PC-9 (cell line): ENCODE measurements around the gene TMOD1. TPM values are rescaled to one million over a fixed set of nuclear protein-coding genes. Genes with fewer than 3 reads are reported as not detected.

Source experiments
- BruUV-seq: library from RNA; stranded (reverse); fragments of 400-500 nt; replicated peaks from 2 replicates; lab custom pipeline; 2021; lab: Mats Ljungman, UMichigan
- CTCF ChIA-PET: fragments of 300-600 bp; sonication (Branson Sonifier 250); formaldehyde crosslinking; loops from one replicate; lab custom pipeline; 2022; ENCODE audit warnings: antibody characterized with exemption; lab: Charles Lee
- POLR2A ChIA-PET: fragments of 300-600 bp; sonication (Branson Sonifier 250); formaldehyde crosslinking; loops from one replicate; lab custom pipeline; 2022; ENCODE audit warnings: antibody characterized with exemption; ENCODE audit not compliant: unreplicated experiment; lab: Charles Lee
- DNase-seq, 2 experiments: peaks; one replicate each; pipeline versions ENCODE4 v3.0.0 to v3.0.0-alpha.2; 2015 to 2022; ENCODE audit warnings: mixed read lengths in 1 of 2
- H2AFZ ChIP-seq: fragments of 200-600 bp; sonication (generic); 2 replicates; pipeline ENCODE4 v1.8.1; 2017; ENCODE audit warnings: antibody characterized with exemption
- H3F3A ChIP-seq: fragments of 200-600 bp; sonication (generic); 2 replicates; pipeline ENCODE4 v1.8.1; 2017; ENCODE audit warnings: antibody characterized with exemption, mild to moderate bottlenecking, low read depth; ENCODE audit not compliant: insufficient read depth
- H3K27ac ChIP-seq: fragments of 200-600 bp; sonication (generic); 2 replicates; pipeline ENCODE4 v1.6.1; 2016; ENCODE audit warnings: mixed run types
- H3K27me3 ChIP-seq: fragments of 200-600 bp; sonication (generic); 2 replicates; pipeline ENCODE4 v1.6.1; 2016; ENCODE audit warnings: low read depth, mixed run types; ENCODE audit not compliant: insufficient read depth
- H3K36me3 ChIP-seq: fragments of 200-600 bp; sonication (generic); 2 replicates; pipeline ENCODE4 v1.6.1; 2016; ENCODE audit warnings: low read depth, mixed run types
- H3K4me1 ChIP-seq: fragments of 200-600 bp; sonication (generic); replicated peaks from 2 replicates; pipeline ENCODE4 v1.6.1; 2016; ENCODE audit warnings: mixed run types; ENCODE audit not compliant: insufficient read depth
- H3K4me2 ChIP-seq: fragments of 200-600 bp; sonication (generic); 2 replicates; pipeline ENCODE4 v1.6.1; 2017; ENCODE audit warnings: mixed run types
- H3K4me3 ChIP-seq: fragments of 200-600 bp; sonication (generic); 2 replicates; pipeline ENCODE4 v1.6.1; 2016; ENCODE audit warnings: mixed run types
- H3K79me2 ChIP-seq: fragments of 200-600 bp; sonication (generic); 2 replicates; pipeline ENCODE4 v1.6.1; 2017; ENCODE audit warnings: low read depth, mixed run types
- H3K9me2 ChIP-seq: fragments of 200-600 bp; sonication (generic); 2 replicates; pipeline ENCODE4 v1.8.1; 2017; ENCODE audit warnings: mild to moderate bottlenecking; ENCODE audit not compliant: insufficient read depth
- H3K9me3 ChIP-seq: fragments of 200-600 bp; sonication (generic); 2 replicates; pipeline ENCODE4 v1.8.1; 2016; ENCODE audit warnings: low read depth; ENCODE audit not compliant: insufficient read depth
- H4K20me1 ChIP-seq: fragments of 200-600 bp; sonication (generic); 2 replicates; pipeline ENCODE4 v1.8.1; 2017; ENCODE audit not compliant: insufficient read depth
- EZH2 ChIP-seq: fragments of 200-600 bp; sonication (generic); IDR thresholded peaks from 2 replicates; pipeline ENCODE4 v1.8.0; 2017; ENCODE audit warnings: antibody characterized with exemption, low read depth
- intact Hi-C: fragments of 100-400 bp; cut with micrococcal nuclease; formaldehyde crosslinking; loops from one replicate; pipeline ENCODE4 v1.10.0; 2022; ENCODE audit not compliant: unreplicated experiment
- total RNA-seq: library from RNA; stranded (reverse); gene quantifications from 2 replicates; pipeline ENCODE4 v1.2.3, GENCODE V29; 2021
- TF ChIP-seq, protein P1 (sequence below): fragments of 200-600 bp; sonication (generic); conservative IDR thresholded peaks from 2 replicates; pipeline ENCODE4 v1.6.1; 2017; ENCODE audit warnings: mixed run types, antibody characterized with exemption, mild to moderate bottlenecking, moderate library complexity

The TMOD1 gene
- total RNA-seq, 1 experiment from 2014 or later: 6.8 TPM

DNA sequence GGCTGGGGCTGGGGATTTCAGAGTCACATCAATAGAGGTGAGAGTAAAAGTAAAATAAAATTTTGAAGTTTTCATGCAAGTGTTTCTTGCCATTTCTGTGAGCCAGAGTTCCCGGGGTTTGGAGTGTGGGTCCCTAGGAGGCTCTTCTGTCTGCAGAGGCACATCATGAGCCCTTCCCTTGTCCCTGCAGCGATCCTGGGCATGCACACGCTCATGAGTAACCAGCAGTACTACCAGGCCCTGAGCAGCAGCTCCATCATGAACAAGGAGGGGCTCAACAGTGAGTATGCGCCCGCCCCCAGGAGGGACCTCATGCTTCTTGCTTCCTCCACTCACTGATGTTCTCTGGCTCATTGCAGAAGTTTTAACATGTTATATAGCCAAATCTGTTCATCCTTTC lies 61.1 kb downstream of the TMOD1 start:
- Histone ChIP-seq H2AFZ (no peak overlapping the region), H3K36me3 (no peaks in the 10 kb centered on the region), H3K27me3 (no peaks in the 10 kb centered on the region), H3K79me2 (no peaks in the 10 kb centered on the region), H3K9me3 (no peaks in the 10 kb centered on the region), H3K4me3 (no peak overlapping the region), H3K27ac (no peak overlapping the region), H4K20me1 (no peaks in the 10 kb centered on the region), H3K4me1 (no peaks in the 10 kb centered on the region), H3K9me2 (no peaks in the 10 kb centered on the region), H3K4me2 (no peak overlapping the region), H3F3A (no peaks in the 10 kb centered on the region)
- no TSS peak for BruUV-seq
- CTCF ChIA-PET: no interaction called here
- intact Hi-C loops: no loop called here
- POLR2A ChIA-PET: no interaction called here
- TF ChIP-seq EZH2: no peak
- TF ChIP-seq, protein P1, sequence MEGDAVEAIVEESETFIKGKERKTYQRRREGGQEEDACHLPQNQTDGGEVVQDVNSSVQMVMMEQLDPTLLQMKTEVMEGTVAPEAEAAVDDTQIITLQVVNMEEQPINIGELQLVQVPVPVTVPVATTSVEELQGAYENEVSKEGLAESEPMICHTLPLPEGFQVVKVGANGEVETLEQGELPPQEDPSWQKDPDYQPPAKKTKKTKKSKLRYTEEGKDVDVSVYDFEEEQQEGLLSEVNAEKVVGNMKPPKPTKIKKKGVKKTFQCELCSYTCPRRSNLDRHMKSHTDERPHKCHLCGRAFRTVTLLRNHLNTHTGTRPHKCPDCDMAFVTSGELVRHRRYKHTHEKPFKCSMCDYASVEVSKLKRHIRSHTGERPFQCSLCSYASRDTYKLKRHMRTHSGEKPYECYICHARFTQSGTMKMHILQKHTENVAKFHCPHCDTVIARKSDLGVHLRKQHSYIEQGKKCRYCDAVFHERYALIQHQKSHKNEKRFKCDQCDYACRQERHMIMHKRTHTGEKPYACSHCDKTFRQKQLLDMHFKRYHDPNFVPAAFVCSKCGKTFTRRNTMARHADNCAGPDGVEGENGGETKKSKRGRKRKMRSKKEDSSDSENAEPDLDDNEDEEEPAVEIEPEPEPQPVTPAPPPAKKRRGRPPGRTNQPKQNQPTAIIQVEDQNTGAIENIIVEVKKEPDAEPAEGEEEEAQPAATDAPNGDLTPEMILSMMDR: no peak
- DNase-seq: no peak

DNA sequence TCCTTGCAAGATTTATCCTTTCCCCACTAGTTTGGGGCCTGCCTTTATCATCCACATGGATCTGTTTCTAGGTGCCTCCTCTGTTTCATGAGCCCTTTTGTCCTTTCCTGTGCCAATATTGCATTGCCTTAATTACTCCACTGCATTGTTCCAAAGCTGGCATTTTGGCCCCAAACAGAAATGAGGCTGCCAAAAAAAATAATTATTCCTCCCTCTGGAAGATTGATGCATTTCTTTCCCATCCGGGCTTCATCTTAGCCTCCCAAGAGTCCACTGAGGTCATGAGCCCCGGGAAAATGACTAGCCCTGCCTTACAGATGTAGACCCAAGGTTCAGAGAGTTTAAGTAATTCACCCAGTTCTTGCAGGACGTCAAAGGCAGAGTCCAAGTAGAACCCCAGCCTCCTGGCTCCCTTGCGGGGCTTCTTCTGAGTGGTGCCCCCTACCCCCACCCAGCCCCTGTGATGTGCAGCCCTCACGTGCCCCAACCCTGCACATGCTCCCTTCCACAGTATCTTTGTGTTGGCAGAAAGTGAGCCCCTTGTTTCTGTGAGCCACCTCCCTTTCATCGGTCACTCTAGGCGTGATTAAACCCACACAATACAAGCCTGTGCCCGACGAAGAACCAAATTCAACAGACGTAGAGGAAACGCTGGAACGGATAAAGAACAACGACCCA lies 62.1 kb downstream of the TMOD1 start:
- H2AFZ ChIP-seq: no peak overlapping the region
- no peaks in the 10 kb centered on the region for H3K4me1 ChIP-seq
- no peak for TF ChIP-seq EZH2
- TF ChIP-seq, protein P1: no peak

DNA sequence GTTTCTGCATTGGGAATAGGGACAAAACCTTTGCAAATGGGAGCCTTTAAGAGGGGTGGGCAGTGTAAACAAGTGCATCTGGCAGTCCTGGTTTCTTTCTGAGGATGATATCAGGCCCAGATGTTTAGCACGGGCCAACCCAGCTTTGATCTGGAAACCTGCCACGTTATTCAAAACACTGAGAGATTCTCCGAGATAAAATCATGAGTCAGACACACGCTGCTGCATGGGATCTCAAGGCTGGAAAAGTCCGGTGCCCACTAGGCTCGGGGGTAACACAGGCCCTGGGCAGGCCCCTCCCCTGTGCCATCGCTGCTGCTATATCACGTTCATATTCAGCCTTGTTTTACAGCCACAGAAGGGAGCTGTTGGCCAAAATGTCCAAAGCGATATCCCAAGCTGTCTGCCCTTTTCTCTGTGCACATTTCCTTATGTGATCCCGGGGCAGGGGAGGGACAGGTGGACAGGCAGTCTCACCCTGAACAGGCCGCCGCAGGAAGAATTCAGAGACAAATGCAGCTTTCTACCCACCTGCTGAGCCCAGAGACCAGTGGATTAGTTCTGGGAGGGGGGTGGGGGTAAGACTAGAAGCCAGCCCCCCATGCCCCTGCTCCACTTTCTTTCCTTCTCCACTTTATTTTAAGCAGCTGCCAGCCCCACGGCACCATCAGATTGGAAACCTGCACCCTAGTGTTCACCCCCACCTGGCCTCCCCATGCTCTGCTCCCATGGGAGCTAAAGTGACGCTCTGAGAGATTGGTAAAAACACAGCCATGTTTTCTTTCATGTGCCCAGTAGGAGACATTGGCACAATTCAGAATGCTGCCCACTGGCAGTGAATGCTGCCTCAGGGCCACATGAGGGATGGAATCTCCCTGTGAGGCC lies 63.1 kb downstream of the TMOD1 start:
- H4K20me1 ChIP-seq: no peaks in the 10 kb centered on the region
- ChIA-PET CTCF (interaction anchor here (0.7 kb wide), 1 partner anchor 10 kb away, joined by 3 read pairs; no protein-coding TSS in a partner anchor), POLR2A (interaction anchor here (0.5 to 0.7 kb wide), 3 partner anchors 27 to 93 kb away, joined by 5 to 7 read pairs (median 6); no protein-coding TSS in a partner anchor)
- H3K9me3 ChIP-seq: no peaks in the 10 kb centered on the region
- no peaks in the 10 kb centered on the region for H3K27me3 ChIP-seq
- H3K4me1 ChIP-seq: no peaks in the 10 kb centered on the region
- H3K79me2 ChIP-seq: no peaks in the 10 kb centered on the region
- H3K4me3 ChIP-seq: no peak overlapping the region
- H3K36me3 ChIP-seq: no peaks in the 10 kb centered on the region
- no peaks in the 10 kb centered on the region for H3K9me2 ChIP-seq
- peak in 1 of 2 experiments; percentile 70 for DNase-seq
- no peak overlapping the region for H3K4me2 ChIP-seq
- no peaks in the 10 kb centered on the region for H3F3A ChIP-seq
- no TSS peak for BruUV-seq
- intact Hi-C loops: no loop called here
- TF ChIP-seq, protein P1: no peak
- no peak overlapping the region for H3K27ac ChIP-seq
- no peak overlapping the region for H2AFZ ChIP-seq

More for the DNA sequence above, 62.1 kb downstream of the TMOD1 start:
- no TSS peak for BruUV-seq
- H3K27ac ChIP-seq: no peak overlapping the region
- no peaks in the 10 kb centered on the region for H3K9me3 ChIP-seq
- no peaks in the 10 kb centered on the region for H3K9me2 ChIP-seq
- no peaks in the 10 kb centered on the region for H3F3A ChIP-seq
- no peak overlapping the region for H3K4me2 ChIP-seq
- H3K4me3 ChIP-seq: no peak overlapping the region
- no peaks in the 10 kb centered on the region for H3K36me3 ChIP-seq
- H3K27me3 ChIP-seq: no peaks in the 10 kb centered on the region
- CTCF ChIA-PET: no interaction called here
- H4K20me1 ChIP-seq: no peaks in the 10 kb centered on the region
- intact Hi-C loops: no loop called here
- DNase-seq: no peak
- POLR2A ChIA-PET: interaction anchor here (0.7 kb wide), 1 partner anchor 38 kb away, joined by 6 read pairs; no protein-coding TSS in a partner anchor
- no peaks in the 10 kb centered on the region for H3K79me2 ChIP-seq
